ENCODE data around the gene MAB21L2. TPM values are rescaled to one million over a fixed set of nuclear protein-coding genes. Genes with fewer than 3 reads are reported as not detected.

The MAB21L2 gene
- total and polyA plus RNA-seq, 2 of the 8 experiments (the other 6 are each of a cell fraction or from before 2014, with no cell fraction given), result 0.03 TPM; not detected in 1

- TF ChIP-seq CHD7 (IDR thresholded peaks at IDR 0.05; ENCODE audit: insufficient replicate concordance, low read length) (no peak), JUND (IDR thresholded peaks at IDR 0.05; ENCODE audit: low read length) (no peak), CBX8 (IDR thresholded peaks at IDR 0.05; ENCODE audit: borderline replicate concordance, low read depth, low read length) (no peak), JUN (IDR thresholded peaks at IDR 0.05; ENCODE audit: low read depth, low read length) (no peak), USF2 (IDR thresholded peaks at IDR 0.05; ENCODE audit: low read length) (no peak), CHD1 (IDR thresholded peaks at IDR 0.05; ENCODE audit: low read depth, low read length) (no peak), PHF8 (conservative IDR thresholded peaks at IDR 0.05; ENCODE audit: low read depth, low read length) (no peak), KDM5A (IDR thresholded peaks at IDR 0.05; ENCODE audit: low read length) (no peak), MAX (IDR thresholded peaks at IDR 0.05) (no peak)
These were observed 8.7 kb downstream of the MAB21L2 start (continued) for GRCh38 chr4:150590631-150591030.
